ENCODE results near the gene TERF2IP. TPM values are rescaled to one million over a fixed set of nuclear protein-coding genes. Genes with fewer than 3 reads are reported as not detected.

TERF2IP gene
- total RNA-seq, 1 donor from 2014 or later = 42.3 TPM

Other genes starting within 250 kb of the TERF2IP start
- gene CFDP1, start 214.3 kb upstream of the TERF2IP start, total RNA-seq = 40.9 and 46.2 TPM in 2 replicates
- 25.5 and 43.1 TPM in 2 replicates for gene TMEM170A, start 183.1 kb upstream of the TERF2IP start, total RNA-seq
- gene CHST6, start 152.3 kb upstream of the TERF2IP start, total RNA-seq = 0.44 and 0.99 TPM in 2 replicates
- not detected in 2 replicates for gene CHST5, start 111.7 kb upstream of the TERF2IP start, total RNA-seq
- gene TMEM231, start 91.5 kb upstream of the TERF2IP start, total RNA-seq = 4.6 and 5.2 TPM in 2 replicates
- 39.7 and 77.0 TPM in 2 replicates for gene GABARAPL2, start 81.4 kb upstream of the TERF2IP start, total RNA-seq
- 43.2 and 56.9 TPM in 2 replicates for gene ADAT1, start 24.5 kb upstream of the TERF2IP start, total RNA-seq
- gene KARS1, start 108 bp upstream of the TERF2IP start, total RNA-seq = 119 and 121 TPM in 2 replicates
- not detected in 2 replicates for gene CPHXL2, start 29.2 kb downstream of the TERF2IP start, total RNA-seq
- gene DUXB, start 53.7 kb downstream of the TERF2IP start, total RNA-seq = not detected in 2 replicates
- gene CPHXL, start 78.7 kb downstream of the TERF2IP start, total RNA-seq = not detected in 2 replicates